ENCODE data around the gene IRAK1BP1.
"Not testable (repeated sequence)": the region's sequence is repeated elsewhere in the genome, so short reads cannot be mapped to it uniquely, and the experiment has no call there.

The IRAK1BP1 gene

GRCh38 chr6:78889901-78890300 lies 22.6 kb downstream of the IRAK1BP1 start:
- not testable (repeated sequence) for DNase-seq (ENCODE audit: low spot score)

- no peak for DNase-seq (ENCODE audit: low spot score)
Measured at GRCh38 chr6:78896227-78896626, 28.9 kb downstream of the IRAK1BP1 start.

GRCh38 chr6:78908621-78909020 lies 41.3 kb downstream of the IRAK1BP1 start:
- no peak for DNase-seq (ENCODE audit: low spot score)

- no peak for DNase-seq (ENCODE audit: low spot score)
Measured at GRCh38 chr6:78909391-78909790, 42.0 kb downstream of the IRAK1BP1 start.

DNA sequence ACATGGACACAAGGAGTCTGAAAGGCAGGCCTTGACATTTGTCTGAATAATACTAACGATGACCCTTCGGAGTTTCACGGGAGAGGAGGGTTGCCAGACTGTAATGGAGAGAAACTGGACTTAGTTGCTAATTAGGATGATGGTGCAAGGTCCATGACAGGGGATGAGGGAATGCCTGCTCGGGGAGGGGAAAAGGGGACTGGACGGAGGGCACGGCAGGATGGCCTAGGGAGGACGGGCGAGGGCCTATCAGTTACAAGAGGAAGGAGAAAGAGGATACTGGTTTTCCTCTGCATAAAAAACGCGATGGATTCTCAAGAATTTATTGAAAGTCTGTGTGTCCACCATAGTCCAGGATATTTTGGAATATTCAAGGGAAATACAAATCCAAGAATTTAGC lies 42.7 kb downstream of the IRAK1BP1 start:
- no peak for DNase-seq (ENCODE audit: low spot score)

DNA sequence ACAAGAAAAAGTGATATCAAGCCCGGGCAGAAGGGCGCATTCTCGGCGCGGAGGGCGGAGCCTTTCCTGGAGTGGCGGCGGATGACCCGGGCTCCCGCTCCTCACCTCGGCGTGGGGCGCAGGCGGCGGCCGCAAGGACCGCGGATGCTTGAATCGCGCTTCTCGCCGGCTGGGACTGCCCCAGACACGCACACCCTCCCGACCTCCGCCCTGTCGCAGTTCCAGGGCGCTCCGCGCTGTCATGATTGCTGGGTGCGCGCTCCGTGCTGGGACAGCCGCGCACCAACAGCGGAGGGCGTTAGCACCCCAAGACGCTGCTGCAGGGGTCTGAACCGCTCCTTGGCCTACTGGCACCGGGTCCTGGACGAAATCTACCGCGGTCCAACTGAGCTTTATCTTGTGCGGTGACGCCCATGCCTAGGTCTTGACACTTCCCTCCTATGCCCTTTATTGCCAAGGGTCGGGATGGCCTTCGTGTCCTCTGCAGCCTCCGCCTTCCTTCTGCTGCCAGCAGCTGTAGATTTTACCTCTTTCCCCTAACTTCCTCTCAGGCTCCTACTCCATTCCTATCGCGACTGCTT lies 43.3 kb downstream of the IRAK1BP1 start:
- DNase-seq (ENCODE audit: low spot score), result no peak

GRCh38 chr6:78911218-78911940 lies 44.0 kb downstream of the IRAK1BP1 start:
- DNase-seq (ENCODE audit: low spot score), result no peak

- no peak for DNase-seq (ENCODE audit: low spot score)
Measured at GRCh38 chr6:78916411-78916810, 49.1 kb downstream of the IRAK1BP1 start.

GRCh38 chr6:78917788-78918187 lies 50.4 kb downstream of the IRAK1BP1 start:
- DNase-seq (ENCODE audit: low spot score), result no peak

DNA sequence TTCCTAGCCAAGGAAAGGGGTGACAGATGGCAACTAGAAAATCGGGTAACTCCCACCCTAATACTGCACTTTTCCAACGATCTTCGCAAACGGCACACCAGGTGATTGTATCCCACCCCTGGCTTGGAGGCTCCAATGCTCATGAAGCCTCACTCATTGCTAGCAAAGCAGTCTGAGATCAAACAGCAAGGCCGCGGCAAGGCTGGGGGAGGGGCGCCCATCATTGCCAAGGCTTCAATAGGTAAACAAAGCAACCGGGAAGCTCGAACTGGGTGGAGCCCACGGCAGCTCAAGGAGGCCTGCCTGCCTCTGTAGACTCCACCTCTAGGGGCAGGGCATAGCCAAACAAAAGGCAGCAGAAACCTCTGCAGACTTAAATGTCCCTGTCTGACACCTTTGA lies 53.8 kb downstream of the IRAK1BP1 start:
- DNase-seq (ENCODE audit: low spot score), result not testable (repeated sequence)

GRCh38 chr6:78925317-78925716 lies 58.0 kb downstream of the IRAK1BP1 start:
- no peak for DNase-seq (ENCODE audit: low spot score)

DNA sequence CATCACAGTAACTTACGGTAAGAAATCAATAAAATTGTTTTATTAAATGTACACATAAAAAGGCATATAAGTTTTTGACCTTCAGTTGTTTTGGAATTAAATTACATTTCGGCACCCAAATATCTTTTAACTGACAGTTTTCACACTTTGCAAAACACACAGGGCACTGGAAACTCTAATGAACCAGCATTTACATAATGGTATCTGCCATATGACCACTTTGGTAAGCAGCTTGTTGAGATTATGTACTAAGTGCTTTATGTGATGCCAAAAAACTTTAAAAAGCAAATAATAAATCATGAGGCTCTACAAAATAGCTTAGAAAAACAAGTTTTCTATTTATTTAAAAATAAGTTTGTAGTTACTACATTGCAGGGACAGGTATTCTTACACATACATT lies 68.2 kb downstream of the IRAK1BP1 start:
- no peak for DNase-seq (ENCODE audit: low spot score)

DNA sequence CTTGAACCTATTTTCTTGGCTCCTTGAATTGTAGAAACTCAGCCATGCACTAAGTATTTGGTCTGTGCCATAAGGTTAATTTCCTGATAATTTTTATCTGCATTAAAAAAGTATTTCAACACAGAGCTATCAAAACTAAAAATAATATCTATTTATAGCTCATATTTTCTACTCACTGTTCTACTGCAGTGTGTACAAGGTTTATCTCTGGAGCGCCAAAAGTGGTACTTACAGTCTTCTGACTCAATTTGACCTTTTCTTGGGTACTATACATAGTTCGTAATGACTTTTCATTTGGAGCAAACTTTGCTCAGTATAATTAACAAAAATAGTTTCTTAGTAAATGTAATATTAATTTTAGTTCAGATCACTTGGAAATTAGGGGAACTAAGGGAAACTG lies 69.2 kb downstream of the IRAK1BP1 start:
- no peak for DNase-seq (ENCODE audit: low spot score)

DNA sequence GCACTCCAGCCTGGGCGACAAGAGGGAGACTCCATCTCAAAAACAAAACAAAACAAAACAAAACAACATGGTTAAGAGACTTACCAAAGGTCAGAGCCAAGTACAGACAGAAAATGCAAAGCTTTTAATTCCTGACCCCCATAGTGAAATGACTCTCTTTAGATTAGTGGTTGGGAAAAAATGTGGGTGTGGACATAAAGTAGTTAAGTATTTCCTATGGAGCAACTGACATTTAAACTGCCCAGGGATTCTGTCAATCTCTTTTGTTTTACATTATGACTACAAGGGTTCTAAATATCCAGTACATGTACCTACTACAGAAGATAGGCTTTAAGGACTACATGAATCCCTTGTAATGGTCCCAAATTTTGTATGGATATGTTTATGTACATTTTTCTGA lies 75.1 kb downstream of the IRAK1BP1 start:
- no peak for DNase-seq (ENCODE audit: low spot score)

GRCh38 chr6:78947529-78947928 lies 80.2 kb downstream of the IRAK1BP1 start:
- no peak for DNase-seq (ENCODE audit: low spot score)

GRCh38 chr6:78947962-78948361 lies 80.6 kb downstream of the IRAK1BP1 start:
- DNase-seq (ENCODE audit: low spot score), result no peak

DNA sequence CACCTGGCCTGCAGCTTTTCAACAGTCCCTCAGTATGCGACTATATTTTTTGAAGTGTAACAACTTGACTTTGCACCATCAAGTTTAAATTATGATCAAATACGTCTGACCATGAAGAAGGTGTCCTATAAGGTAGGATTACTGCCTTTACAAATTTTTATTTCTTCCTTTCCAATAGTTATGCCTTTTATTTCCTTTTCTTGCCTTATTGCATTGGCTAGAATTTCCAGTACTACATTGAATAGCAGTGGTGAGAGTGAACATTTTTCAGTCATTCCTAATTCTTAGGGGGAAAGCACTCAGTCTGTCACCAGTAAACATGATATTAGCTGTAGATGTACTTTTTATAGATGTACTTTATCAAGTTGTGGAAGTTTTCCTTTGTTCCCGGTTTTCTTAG lies 81.4 kb downstream of the IRAK1BP1 start:
- DNase-seq (ENCODE audit: low spot score), result no peak

- no peak for DNase-seq (ENCODE audit: low spot score)
Measured at GRCh38 chr6:78952362-78952761, 85.0 kb downstream of the IRAK1BP1 start.
